ENCODE measurements around the gene SPOCK1.

DNA sequence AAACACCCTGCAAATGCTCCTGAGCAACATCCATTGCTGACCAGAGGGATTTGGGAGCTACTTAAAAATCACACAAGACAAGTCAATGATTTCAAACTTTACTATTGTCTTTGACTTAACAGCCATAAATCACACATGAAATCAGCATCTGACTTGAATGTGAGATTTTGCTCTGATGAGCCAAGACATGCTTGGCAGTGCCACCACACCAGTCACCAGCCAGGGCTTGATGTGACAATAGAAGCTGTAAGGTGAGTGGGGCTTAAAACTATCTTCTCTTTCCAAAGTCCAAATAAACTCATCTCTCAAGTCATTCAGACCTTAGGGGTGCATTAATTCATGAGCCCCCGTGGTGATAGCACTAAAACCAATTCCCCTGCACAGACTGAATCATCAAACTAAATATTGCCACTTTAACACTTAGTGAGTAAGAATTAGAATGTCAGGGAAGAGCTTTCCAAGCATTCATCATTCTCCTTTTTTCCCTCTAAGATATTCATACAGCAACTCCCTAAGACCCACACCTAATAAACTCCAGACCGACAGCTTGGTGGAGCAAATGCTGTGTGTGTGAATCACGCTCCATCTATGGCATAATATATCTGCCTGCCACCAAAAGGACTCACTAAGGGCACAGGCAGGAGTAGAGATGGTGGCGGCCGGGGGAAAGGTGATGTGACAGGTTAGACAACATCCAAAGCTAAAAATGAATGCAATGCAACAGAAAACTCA, 119.4 kb downstream of the SPOCK1 start:
- TF ChIP-seq FOXJ3 (CRISPR knock-in tag; IDR thresholded peaks at IDR 0.05) (no peak), ZNF232 (CRISPR knock-in tag; IDR thresholded peaks at IDR 0.05) (no peak), ZNF224 (CRISPR knock-in tag; IDR thresholded peaks at IDR 0.05) (no peak), SPI1 (IDR thresholded peaks at IDR 0.05; ENCODE audit: borderline replicate concordance, low read depth, low read length) (no peak), POLR2A (conservative IDR thresholded peaks at IDR 0.05) (no peak), TCF7 (IDR thresholded peaks at IDR 0.05; ENCODE audit: borderline replicate concordance) (no peak), NRF1 (conservative IDR thresholded peaks at IDR 0.05 in 1 of 2, IDR thresholded peaks at IDR 0.05 in 1 of 2) (no peak), SP1 (CRISPR knock-in tag; IDR thresholded peaks at IDR 0.05) (no peak), KDM1A (IDR thresholded peaks at IDR 0.05) (no peak), RUNX1 (IDR thresholded peaks at IDR 0.05; ENCODE audit: low read depth) (no peak), MBD2 (IDR thresholded peaks at IDR 0.05; ENCODE audit: borderline replicate concordance, low read depth) (no peak), ZNF274 (IDR thresholded peaks at IDR 0.05; ENCODE audit: borderline replicate concordance, low read depth, low read length) (no peak)
- TF ChIP-seq, protein P1, sequence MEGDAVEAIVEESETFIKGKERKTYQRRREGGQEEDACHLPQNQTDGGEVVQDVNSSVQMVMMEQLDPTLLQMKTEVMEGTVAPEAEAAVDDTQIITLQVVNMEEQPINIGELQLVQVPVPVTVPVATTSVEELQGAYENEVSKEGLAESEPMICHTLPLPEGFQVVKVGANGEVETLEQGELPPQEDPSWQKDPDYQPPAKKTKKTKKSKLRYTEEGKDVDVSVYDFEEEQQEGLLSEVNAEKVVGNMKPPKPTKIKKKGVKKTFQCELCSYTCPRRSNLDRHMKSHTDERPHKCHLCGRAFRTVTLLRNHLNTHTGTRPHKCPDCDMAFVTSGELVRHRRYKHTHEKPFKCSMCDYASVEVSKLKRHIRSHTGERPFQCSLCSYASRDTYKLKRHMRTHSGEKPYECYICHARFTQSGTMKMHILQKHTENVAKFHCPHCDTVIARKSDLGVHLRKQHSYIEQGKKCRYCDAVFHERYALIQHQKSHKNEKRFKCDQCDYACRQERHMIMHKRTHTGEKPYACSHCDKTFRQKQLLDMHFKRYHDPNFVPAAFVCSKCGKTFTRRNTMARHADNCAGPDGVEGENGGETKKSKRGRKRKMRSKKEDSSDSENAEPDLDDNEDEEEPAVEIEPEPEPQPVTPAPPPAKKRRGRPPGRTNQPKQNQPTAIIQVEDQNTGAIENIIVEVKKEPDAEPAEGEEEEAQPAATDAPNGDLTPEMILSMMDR (IDR thresholded peaks at IDR 0.05 in 2 of 3, conservative IDR thresholded peaks at IDR 0.05 in 1 of 3; ENCODE audit: insufficient read depth in 2 of 3, low read depth in 1 of 3, low read length in 3 of 3): no peak
